Ascending aorta (tissue), 2 donors: ENCODE data around the gene CPA4. TPM values are rescaled to one million over a fixed set of nuclear protein-coding genes. Genes with fewer than 3 reads are reported as not detected.

Experiments
- DNase-seq, 2 donors: peaks; one replicate each; pipeline ENCODE4 v3.0.0-alpha.2; 2019; ENCODE audit warnings: low spot score in 2 of 2
- H3K27ac ChIP-seq, 2 donors: fragments of 200-600 bp; sonication (generic); one replicate each; pipeline ENCODE4 v1.5.1; 2016 to 2017; ENCODE audit warnings: mild to moderate bottlenecking in 1 of 2
- H3K27me3 ChIP-seq: fragments of 200-600 bp; sonication (generic); one replicate; pipeline ENCODE4 v1.5.1; 2017
- H3K36me3 ChIP-seq, 2 donors: fragments of 200-600 bp; sonication (generic); one replicate each; pipeline ENCODE4 v1.5.1; 2016
- H3K4me1 ChIP-seq, 2 donors: fragments of 200-600 bp; sonication (generic); one replicate each; pipeline ENCODE4 v1.5.1; 2016 to 2017; ENCODE audit warnings: mild to moderate bottlenecking in 1 of 2
- H3K4me3 ChIP-seq, 2 donors: fragments of 200-600 bp; sonication (generic); one replicate each; pipeline ENCODE4 v1.5.1; 2016 to 2017; ENCODE audit warnings: mild to moderate bottlenecking in 1 of 2
- H3K9me3 ChIP-seq, 2 donors: fragments of 200-600 bp; sonication (generic); one replicate each; pipeline ENCODE4 v1.5.1; 2016
- intact Hi-C: fragments of 100-400 bp; cut with DNase I; formaldehyde crosslinking; loops from one replicate; pipeline ENCODE4 v1.15.1; 2023
- total RNA-seq: library from RNA; depleted of rRNA; stranded (reverse); fragments of >200 nt; gene quantifications from one replicate; pipeline ENCODE4 v1.1.0, GENCODE V29; 2016
- TF ChIP-seq, protein P1 (sequence below), 3 experiments: fragments of 200-600 bp in 2 of 3; fragments of 450-650 bp in 1 of 3; sonication (generic) in 2 of 3; IDR thresholded peaks; one replicate each; pipeline ENCODE4 v1.5.1; 2016 to 2019; ENCODE audit warnings: antibody characterized with exemption in 3 of 3, mild to moderate bottlenecking in 1 of 3, moderate library complexity in 1 of 3

The CPA4 gene
- total RNA-seq, 1 donor from 2014 or later = not detected

DNA sequence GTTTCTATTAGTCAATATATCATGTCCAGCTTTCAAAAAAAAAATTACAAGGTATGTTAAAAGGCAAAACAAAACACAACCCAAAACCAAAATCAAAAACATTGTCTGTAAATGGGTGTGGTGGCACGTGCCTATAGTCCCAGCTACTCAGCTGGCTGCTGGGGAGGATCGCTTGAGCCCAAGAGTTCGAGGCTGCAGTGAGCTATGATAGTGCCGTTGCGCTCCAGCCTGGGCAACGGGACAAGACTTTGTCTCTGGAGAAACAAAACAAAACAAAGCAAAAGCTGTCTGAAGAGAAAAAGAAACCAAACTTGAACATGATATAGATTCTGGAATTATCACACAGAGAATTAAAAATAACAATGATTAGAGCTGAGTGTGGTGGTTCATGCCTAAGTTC is 41.3 kb downstream of the CPA4 start:
- H3K27ac ChIP-seq = no peak overlapping the region
- H3K36me3 ChIP-seq = no peaks in the 10 kb centered on the region
- no peaks in the 10 kb centered on the region for H3K27me3 ChIP-seq
- TF ChIP-seq, protein P1, sequence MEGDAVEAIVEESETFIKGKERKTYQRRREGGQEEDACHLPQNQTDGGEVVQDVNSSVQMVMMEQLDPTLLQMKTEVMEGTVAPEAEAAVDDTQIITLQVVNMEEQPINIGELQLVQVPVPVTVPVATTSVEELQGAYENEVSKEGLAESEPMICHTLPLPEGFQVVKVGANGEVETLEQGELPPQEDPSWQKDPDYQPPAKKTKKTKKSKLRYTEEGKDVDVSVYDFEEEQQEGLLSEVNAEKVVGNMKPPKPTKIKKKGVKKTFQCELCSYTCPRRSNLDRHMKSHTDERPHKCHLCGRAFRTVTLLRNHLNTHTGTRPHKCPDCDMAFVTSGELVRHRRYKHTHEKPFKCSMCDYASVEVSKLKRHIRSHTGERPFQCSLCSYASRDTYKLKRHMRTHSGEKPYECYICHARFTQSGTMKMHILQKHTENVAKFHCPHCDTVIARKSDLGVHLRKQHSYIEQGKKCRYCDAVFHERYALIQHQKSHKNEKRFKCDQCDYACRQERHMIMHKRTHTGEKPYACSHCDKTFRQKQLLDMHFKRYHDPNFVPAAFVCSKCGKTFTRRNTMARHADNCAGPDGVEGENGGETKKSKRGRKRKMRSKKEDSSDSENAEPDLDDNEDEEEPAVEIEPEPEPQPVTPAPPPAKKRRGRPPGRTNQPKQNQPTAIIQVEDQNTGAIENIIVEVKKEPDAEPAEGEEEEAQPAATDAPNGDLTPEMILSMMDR (IDR thresholded peaks at IDR 0.05) = no peak
- intact Hi-C loops = no loop called here
- H3K9me3 ChIP-seq = no peaks in the 10 kb centered on the region
- H3K4me1 ChIP-seq = no peaks in the 10 kb centered on the region
- DNase-seq = no peak
- H3K4me3 ChIP-seq = no peak overlapping the region

DNA sequence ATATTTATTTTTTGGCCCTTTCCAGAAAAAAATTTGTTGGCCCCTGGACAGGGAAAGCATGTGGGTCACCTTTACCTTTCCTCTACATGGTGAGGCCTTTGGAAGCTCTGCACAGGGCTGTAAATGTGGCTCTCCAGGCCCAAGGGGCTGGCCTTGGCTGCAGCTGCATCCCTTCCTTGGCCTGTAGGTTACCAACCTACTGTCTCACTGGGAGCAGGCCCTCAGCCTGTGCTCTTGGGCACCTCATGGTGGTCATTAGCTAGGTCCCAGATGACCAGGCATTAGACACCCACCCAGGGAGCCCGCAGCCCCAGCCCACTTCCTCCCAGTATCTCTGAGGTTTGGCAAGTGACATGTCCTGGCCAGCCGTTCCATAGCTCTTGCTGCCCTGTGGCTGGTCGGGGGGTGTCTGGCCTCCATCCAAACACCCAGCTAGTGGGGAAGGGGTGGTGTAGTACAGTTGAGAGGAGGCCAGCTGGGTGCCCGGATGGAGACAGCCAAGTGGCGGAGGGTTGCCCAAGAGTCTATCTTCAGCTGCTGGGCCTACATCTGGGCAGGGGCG is 44.5 kb downstream of the CPA4 start:
- Histone ChIP-seq H3K4me3 (no peak overlapping the region), H3K27me3 (no peaks in the 10 kb centered on the region), H3K27ac (no peak overlapping the region), H3K36me3 (no peaks in the 10 kb centered on the region), H3K9me3 (no peaks in the 10 kb centered on the region), H3K4me1 (no peaks in the 10 kb centered on the region)
- DNase-seq = no peak
- TF ChIP-seq, protein P1 (IDR thresholded peaks at IDR 0.05) = no peak
- intact Hi-C loops = no loop called here

GRCh38 chr7:130338233-130338632 is 45.3 kb downstream of the CPA4 start:
- Histone ChIP-seq H3K4me3 (no peak overlapping the region), H3K27me3 (no peaks in the 10 kb centered on the region), H3K9me3 (no peaks in the 10 kb centered on the region), H3K4me1 (no peaks in the 10 kb centered on the region), H3K27ac (no peak overlapping the region), H3K36me3 (no peaks in the 10 kb centered on the region)
- DNase-seq = no peak
- intact Hi-C loops = no loop called here
- TF ChIP-seq, protein P1 (IDR thresholded peaks at IDR 0.05) = no peak

DNA sequence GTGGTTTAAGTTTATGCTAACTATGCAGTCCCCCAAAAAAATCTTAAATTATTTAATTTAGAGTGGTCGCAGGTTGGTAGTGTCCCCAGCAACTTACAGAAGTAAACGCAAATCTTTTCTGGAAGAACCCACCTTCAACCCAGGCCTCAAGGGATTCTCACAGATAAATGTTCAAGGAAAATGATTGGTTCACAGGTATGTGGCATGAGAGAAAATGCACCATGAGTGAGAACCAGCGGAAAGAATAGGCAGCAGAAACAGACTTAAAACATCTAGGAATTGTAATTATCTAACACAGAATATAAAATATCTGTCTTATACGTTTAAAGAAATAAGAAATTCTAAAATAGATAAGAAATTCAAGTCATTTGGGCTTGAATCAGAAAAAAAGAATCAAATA is 48.9 kb downstream of the CPA4 start:
- TF ChIP-seq, protein P1 (IDR thresholded peaks at IDR 0.05) = no peak
- H3K4me3 ChIP-seq = no peak overlapping the region
- H3K27me3 ChIP-seq = no peaks in the 10 kb centered on the region
- no peak for DNase-seq
- H3K4me1 ChIP-seq = no peaks in the 10 kb centered on the region
- intact Hi-C loops = no loop called here
- no peaks in the 10 kb centered on the region for H3K36me3 ChIP-seq
- no peak overlapping the region for H3K27ac ChIP-seq
- H3K9me3 ChIP-seq = no peaks in the 10 kb centered on the region

DNA sequence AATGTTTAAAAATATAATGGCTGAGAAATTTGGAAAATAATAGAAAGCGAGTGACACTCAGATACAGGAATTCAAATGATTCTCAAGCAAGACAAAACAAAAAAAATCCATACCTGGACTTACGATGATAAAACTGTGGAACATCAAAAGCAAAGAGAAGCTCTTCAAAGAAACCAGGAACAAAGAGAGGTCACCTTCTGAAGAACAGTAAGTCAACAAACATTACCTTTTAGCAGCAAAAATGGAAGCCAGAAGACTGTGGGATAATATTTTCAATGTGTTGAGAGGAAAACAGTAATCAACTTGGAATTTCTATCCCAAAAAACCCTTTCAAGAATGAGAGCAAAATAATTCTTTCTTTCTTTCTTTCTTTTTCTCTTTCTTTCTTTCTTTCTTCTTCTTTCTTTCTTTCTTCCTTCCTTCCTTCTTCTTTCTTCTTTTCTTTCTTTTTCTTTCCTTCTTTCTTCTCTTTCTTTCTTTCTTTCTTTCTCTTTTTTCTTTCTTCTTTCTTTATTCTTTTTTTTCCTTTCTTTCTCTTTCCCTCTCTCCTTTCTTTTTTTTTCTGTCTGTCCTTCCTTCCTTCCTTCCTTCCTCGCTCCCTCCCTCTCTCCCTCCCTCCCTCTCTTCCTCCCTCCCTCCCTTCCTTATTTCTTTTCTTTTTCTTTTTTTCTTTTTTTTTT is 49.9 kb downstream of the CPA4 start:
- no peak overlapping the region for H3K4me3 ChIP-seq
- DNase-seq = no peak
- H3K36me3 ChIP-seq = no peaks in the 10 kb centered on the region
- H3K27me3 ChIP-seq = no peaks in the 10 kb centered on the region
- H3K27ac ChIP-seq = no peak overlapping the region
- TF ChIP-seq, protein P1 (IDR thresholded peaks at IDR 0.05) = no peak
- no peaks in the 10 kb centered on the region for H3K9me3 ChIP-seq
- H3K4me1 ChIP-seq = no peaks in the 10 kb centered on the region
- intact Hi-C loops = no loop called here
